IMR-90 (cell line): ENCODE results near the gene KAZN. TPM values are rescaled to one million over a fixed set of nuclear protein-coding genes. Genes with fewer than 3 reads are reported as not detected.

Source experiments
- ATAC-seq: fragments of 200-7000 bp; cut with Tn5 transposase; 2 replicates; pipeline ENCODE4 v1.9.1; 2020; ENCODE audit warnings: low read depth, mild to moderate bottlenecking, moderate library complexity
- BruUV-seq: library from RNA; stranded (reverse); fragments of 400-500 nt; replicated peaks from 2 replicates; lab custom pipeline; 2021; lab: Mats Ljungman, UMichigan
- CTCF ChIA-PET: fragments of 300-600 bp; formaldehyde crosslinking; extraction: SDS; loops from one replicate; lab custom pipeline; 2021; ENCODE audit warnings: antibody characterized with exemption; lab: Yijun Ruan, JAX
- POLR2A ChIA-PET: fragments of 300-600 bp; sonication (Branson Sonifier 250); formaldehyde crosslinking; loops from one replicate; lab custom pipeline; 2022; ENCODE audit warnings: antibody characterized with exemption; ENCODE audit not compliant: unreplicated experiment; lab: Charles Lee
- DNase-seq: peaks from one replicate; pipeline ENCODE4 v3.0.0; 2013
- H2AFZ ChIP-seq: replicated peaks from 2 replicates; pipeline ENCODE3; 2013; ENCODE audit warnings: low read length, mild to moderate bottlenecking; ENCODE audit not compliant: poor library complexity
- H2AK5ac ChIP-seq: 2 replicates; pipeline ENCODE4 v1.6.1; 2013; ENCODE audit warnings: low read depth, low read length, inconsistent platforms
- H2AK9ac ChIP-seq: replicated peaks from 2 replicates; pipeline ENCODE3; 2013; ENCODE audit warnings: mild to moderate bottlenecking, low read depth, low read length, moderate library complexity; ENCODE audit not compliant: poor library complexity
- H2BK120ac ChIP-seq: 2 replicates; pipeline ENCODE4 v1.6.1; 2013; ENCODE audit warnings: low read depth, low read length, inconsistent platforms
- H2BK15ac ChIP-seq: 3 replicates; pipeline ENCODE4 v1.6.1; 2013; ENCODE audit warnings: low read depth, low read length, inconsistent platforms
- H2BK20ac ChIP-seq: 2 replicates; pipeline ENCODE4 v1.6.1; 2013; ENCODE audit warnings: low read depth, mild to moderate bottlenecking, inconsistent platforms, low read length, moderate library complexity
- H2BK5ac ChIP-seq: 2 replicates; pipeline ENCODE4 v1.6.1; 2013; ENCODE audit warnings: mild to moderate bottlenecking, low read depth, low read length, inconsistent platforms; ENCODE audit not compliant: poor library complexity, severe bottlenecking
- H3K14ac ChIP-seq: replicated peaks from 2 replicates; pipeline ENCODE4 v1.6.1; 2013; ENCODE audit warnings: low read depth, low read length, inconsistent platforms
- H3K18ac ChIP-seq: 2 replicates; pipeline ENCODE4 v1.6.1; 2013; ENCODE audit warnings: low read depth, low read length, control low read depth
- H3K23ac ChIP-seq: 2 replicates; pipeline ENCODE4 v1.6.1; 2013; ENCODE audit warnings: low read depth, low read length, inconsistent platforms
- H3K27ac ChIP-seq: 2 replicates; pipeline ENCODE4 v1.5.1; 2013; ENCODE audit warnings: mild to moderate bottlenecking, control low read depth, low read length; ENCODE audit not compliant: insufficient read depth
- H3K27me3 ChIP-seq: 2 replicates; pipeline ENCODE4 v1.6.1; 2013; ENCODE audit warnings: low read length; ENCODE audit not compliant: control insufficient read depth, insufficient read depth
- H3K36me3 ChIP-seq: 2 replicates; pipeline ENCODE4 v1.6.1; 2013; ENCODE audit warnings: low read length, mixed read lengths; ENCODE audit not compliant: control insufficient read depth, insufficient read depth
- H3K4ac ChIP-seq: 2 replicates; pipeline ENCODE4 v1.6.1; 2013; ENCODE audit warnings: low read depth, low read length, inconsistent platforms
- H3K4me1 ChIP-seq: 2 replicates; pipeline ENCODE4 v1.6.1; 2013; ENCODE audit warnings: low read length, mixed read lengths; ENCODE audit not compliant: control insufficient read depth, insufficient read depth
- H3K4me2 ChIP-seq: 2 replicates; pipeline ENCODE4 v1.6.1; 2013; ENCODE audit warnings: low read depth, mild to moderate bottlenecking, control low read depth, low read length, moderate library complexity
- H3K4me3 ChIP-seq: 2 replicates; pipeline ENCODE4 v1.5.1; 2013; ENCODE audit warnings: low read depth, mild to moderate bottlenecking, control low read depth, low read length, moderate library complexity; ENCODE audit not compliant: insufficient read depth
- H3K56ac ChIP-seq: 2 replicates; pipeline ENCODE4 v1.6.1; 2013; ENCODE audit warnings: low read length, inconsistent platforms; ENCODE audit not compliant: insufficient read depth; ENCODE audit errors: extremely low read depth
- H3K79me1 ChIP-seq, 2 experiments: 2 replicates each; pipeline ENCODE4 v1.6.1; 2013; ENCODE audit warnings: low read length in 2 of 2, inconsistent platforms in 1 of 2, low read depth in 1 of 2
- H3K9ac ChIP-seq: 2 replicates; pipeline ENCODE4 v1.6.1; 2013; ENCODE audit warnings: low read depth, low read length, control low read depth
- H3K9me1 ChIP-seq: 2 replicates; pipeline ENCODE4 v1.6.1; 2013; ENCODE audit warnings: low read length, inconsistent platforms; ENCODE audit not compliant: insufficient read depth
- H3K9me3 ChIP-seq: 2 replicates; pipeline ENCODE4 v1.6.1; 2013; ENCODE audit warnings: low read length; ENCODE audit not compliant: control insufficient read depth, insufficient read depth
- H4K20me1 ChIP-seq: 2 replicates; pipeline ENCODE4 v1.6.1; 2013; ENCODE audit warnings: low read length, inconsistent platforms; ENCODE audit not compliant: insufficient read depth
- H4K5ac ChIP-seq: 2 replicates; pipeline ENCODE4 v1.6.1; 2013; ENCODE audit warnings: mild to moderate bottlenecking, low read depth, low read length, control low read depth
- H4K8ac ChIP-seq, 2 experiments: 2 replicates each; pipeline ENCODE4 v1.6.1; 2013; ENCODE audit warnings: low read depth in 2 of 2, low read length in 2 of 2, control low read depth in 1 of 2, inconsistent platforms in 1 of 2
- H4K91ac ChIP-seq: 2 replicates; pipeline ENCODE4 v1.6.1; 2013; ENCODE audit warnings: low read depth, low read length, inconsistent platforms; ENCODE audit not compliant: insufficient read depth
- BHLHE40 ChIP-seq: fragments of 150-350 bp; IDR thresholded peaks from 2 replicates; pipeline ENCODE4 v1.6.1; 2016; ENCODE audit warnings: mild to moderate bottlenecking, low read depth, low read length
- CHD1 ChIP-seq: IDR thresholded peaks from 2 replicates; pipeline ENCODE4 v1.6.1; 2012; ENCODE audit warnings: low read depth, low read length, improper control_type of control experiment
- MAFK ChIP-seq: IDR thresholded peaks from 2 replicates; pipeline ENCODE4 v1.6.1; 2012; ENCODE audit warnings: low read depth, low read length, improper control_type of control experiment
- NFE2L2 ChIP-seq: fragments of 150-350 bp; IDR thresholded peaks from 2 replicates; pipeline ENCODE4 v1.6.1; 2016; ENCODE audit warnings: low read depth, mild to moderate bottlenecking, low read length
- POLR2A ChIP-seq: IDR thresholded peaks from 2 replicates; pipeline ENCODE4 v1.6.1; 2012; ENCODE audit warnings: mild to moderate bottlenecking, low read depth, low read length
- RCOR1 ChIP-seq: IDR thresholded peaks from 2 replicates; pipeline ENCODE4 v1.6.1; 2012; ENCODE audit warnings: mild to moderate bottlenecking, low read length, improper control_type of control experiment; ENCODE audit not compliant: insufficient replicate concordance
- RFX5 ChIP-seq: IDR thresholded peaks from 2 replicates; pipeline ENCODE4 v1.8.0; 2012; ENCODE audit warnings: low read depth, mild to moderate bottlenecking, low read length, moderate library complexity
- SMC3 ChIP-seq: fragments of 150-350 bp; IDR thresholded peaks from 2 replicates; pipeline ENCODE4 v1.6.1; 2016; ENCODE audit warnings: low read depth, mild to moderate bottlenecking, antibody characterized with exemption, low read length, moderate library complexity
- WGBS, 2 experiments: methylation state at CpG; one replicate each; pipeline versions ENCODE4 v1.1.5 to v1.1.7; 2013; ENCODE audit warnings: missing lambda C conversion rate in 2 of 2; ENCODE audit not compliant: insufficient read length in 1 of 2; ENCODE audit errors: extremely low coverage in 2 of 2; 5-methylcytosine and 5-hydroxymethylcytosine counted together
- dilution Hi-C: fragments of 300-500 bp; cut with HindIII; formaldehyde crosslinking; loops from one replicate; pipeline ENCODE4 v1.14.3; 2018; ENCODE audit warnings: low sequenced_read_pairs; ENCODE audit not compliant: unreplicated experiment
- in situ Hi-C: fragments of 300-500 bp; cut with MboI; formaldehyde crosslinking; loops from 3 replicates; pipeline ENCODE4 v1.14.3; 2019; ENCODE audit warnings: low sequenced_read_pairs, inconsistent platforms, mixed read lengths
- intact Hi-C: fragments of 100-400 bp; cut with micrococcal nuclease; formaldehyde crosslinking; loops from 2 replicates; pipeline ENCODE4 v1.10.0; 2022
- polyA plus RNA-seq, 3 experiments: library from polyadenylated mRNA; depleted of rRNA; stranded (reverse); fragments of >200 nt; gene quantifications; 2 replicates each; pipeline ENCODE4 v1.2.3, GENCODE V29; 2012; ENCODE audit warnings: low replicate concordance in 1 of 3
- total RNA-seq: library from RNA; depleted of rRNA; stranded (reverse); fragments of >200 nt; gene quantifications from 2 replicates; pipeline ENCODE4 v1.2.3, GENCODE V29; 2012
- TF ChIP-seq, protein P1 (sequence below): conservative IDR thresholded peaks from 2 replicates; pipeline ENCODE4 v1.5.1; 2012; ENCODE audit warnings: mild to moderate bottlenecking, low read depth, low read length, improper control_type of control experiment

The KAZN gene
- total and polyA plus RNA-seq, 2 of the 4 experiments (the other 2 are of a cell fraction): 5.2 to 10.5 TPM

GRCh38 chr1:14653461-14653960, 55.0 kb downstream of the KAZN start:
- no peak overlapping the region for H2AK9ac ChIP-seq
- no peaks in the 10 kb centered on the region for H3K36me3 ChIP-seq
- dilution Hi-C loops: no loop called here
- no peak overlapping the region for H3K4me3 ChIP-seq
- no peak overlapping the region for H4K91ac ChIP-seq
- H3K9me3 ChIP-seq: peaks cover 2% of the 10 kb centered on the region; the same call in 1 of the 2 replicates
- H2BK15ac ChIP-seq: no peak overlapping the region
- H3K4me1 ChIP-seq: no peaks in the 10 kb centered on the region
- intact Hi-C loops: no loop called here
- H2BK5ac ChIP-seq: no peak overlapping the region
- no peaks in the 10 kb centered on the region for H3K79me1 ChIP-seq
- H3K27ac ChIP-seq: no peak overlapping the region
- no peak overlapping the region for H3K18ac ChIP-seq
- H3K9ac ChIP-seq: no peak overlapping the region
- H3K4ac ChIP-seq: no peak overlapping the region
- no peak overlapping the region for H4K8ac ChIP-seq
- no peak overlapping the region for H3K23ac ChIP-seq
- no peak overlapping the region for H3K14ac ChIP-seq
- TF ChIP-seq MAFK (no peak), POLR2A (no peak), RCOR1 (no peak), NFE2L2 (no peak), CHD1 (no peak), BHLHE40 (no peak), RFX5 (no peak), SMC3 (no peak)
- TF ChIP-seq, protein P1, sequence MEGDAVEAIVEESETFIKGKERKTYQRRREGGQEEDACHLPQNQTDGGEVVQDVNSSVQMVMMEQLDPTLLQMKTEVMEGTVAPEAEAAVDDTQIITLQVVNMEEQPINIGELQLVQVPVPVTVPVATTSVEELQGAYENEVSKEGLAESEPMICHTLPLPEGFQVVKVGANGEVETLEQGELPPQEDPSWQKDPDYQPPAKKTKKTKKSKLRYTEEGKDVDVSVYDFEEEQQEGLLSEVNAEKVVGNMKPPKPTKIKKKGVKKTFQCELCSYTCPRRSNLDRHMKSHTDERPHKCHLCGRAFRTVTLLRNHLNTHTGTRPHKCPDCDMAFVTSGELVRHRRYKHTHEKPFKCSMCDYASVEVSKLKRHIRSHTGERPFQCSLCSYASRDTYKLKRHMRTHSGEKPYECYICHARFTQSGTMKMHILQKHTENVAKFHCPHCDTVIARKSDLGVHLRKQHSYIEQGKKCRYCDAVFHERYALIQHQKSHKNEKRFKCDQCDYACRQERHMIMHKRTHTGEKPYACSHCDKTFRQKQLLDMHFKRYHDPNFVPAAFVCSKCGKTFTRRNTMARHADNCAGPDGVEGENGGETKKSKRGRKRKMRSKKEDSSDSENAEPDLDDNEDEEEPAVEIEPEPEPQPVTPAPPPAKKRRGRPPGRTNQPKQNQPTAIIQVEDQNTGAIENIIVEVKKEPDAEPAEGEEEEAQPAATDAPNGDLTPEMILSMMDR: no peak
- ChIA-PET CTCF (no interaction called here), POLR2A (no interaction called here)
- H4K20me1 ChIP-seq: no peaks in the 10 kb centered on the region
- H3K9me1 ChIP-seq: no peaks in the 10 kb centered on the region
- no peak for ATAC-seq
- no peak overlapping the region for H2AK5ac ChIP-seq
- no peaks in the 10 kb centered on the region; the same call in 1 of the 2 replicates for H3K27me3 ChIP-seq
- H3K4me2 ChIP-seq: no peak overlapping the region
- H4K5ac ChIP-seq: no peak overlapping the region
- BruUV-seq: no TSS peak
- H2AFZ ChIP-seq: no peak overlapping the region
- WGBS, 2 experiments: 71% methylated on average over 1 of the region's 8 CpGs; no CpG with 5 or more reads in 1 of the 2 experiments
- DNase-seq: no peak
- no peak overlapping the region for H2BK20ac ChIP-seq
- H2BK120ac ChIP-seq: no peak overlapping the region
- no peak overlapping the region for H3K56ac ChIP-seq
- in situ Hi-C loops: no loop called here
